Mucosa of rectum (tissue), 2 donors: Measurements from ENCODE around the gene PCDHB11.
"Not testable (repeated sequence)": the region's sequence is repeated elsewhere in the genome, so short reads cannot be mapped to it uniquely, and the experiment has no call there.

Experiments used
- H3K27ac ChIP-seq, 2 donors: one replicate each; pipeline ENCODE4 v1.7.0; 2013; ENCODE audit warnings: inconsistent platforms in 2 of 2, low read depth in 2 of 2, low read length in 2 of 2
- H3K27me3 ChIP-seq, 2 donors: one replicate each; pipeline ENCODE4 v1.7.0; 2013; ENCODE audit warnings: low read length in 2 of 2; ENCODE audit not compliant: control insufficient read depth in 2 of 2, insufficient read depth in 2 of 2
- H3K36me3 ChIP-seq, 2 donors: one replicate each; pipeline ENCODE4 v1.7.0; 2013; ENCODE audit warnings: low read length in 2 of 2; ENCODE audit not compliant: control insufficient read depth in 2 of 2, insufficient read depth in 2 of 2
- H3K4me1 ChIP-seq, 2 donors: one replicate each; pipeline ENCODE4 v1.7.0; 2013; ENCODE audit warnings: low read length in 2 of 2, mild to moderate bottlenecking in 1 of 2; ENCODE audit not compliant: control insufficient read depth in 2 of 2, insufficient read depth in 2 of 2
- H3K4me3 ChIP-seq, 2 donors: one replicate each; pipeline ENCODE4 v1.7.0; 2013; ENCODE audit warnings: low read length in 2 of 2
- H3K9ac ChIP-seq, 2 donors: one replicate each; pipeline ENCODE4 v1.7.0; 2013; ENCODE audit warnings: low read length in 2 of 2, low read depth in 1 of 2, mild to moderate bottlenecking in 1 of 2
- H3K9me3 ChIP-seq, 2 donors: one replicate each; pipeline ENCODE4 v1.7.0; 2013; ENCODE audit warnings: low read length in 2 of 2; ENCODE audit not compliant: control insufficient read depth in 2 of 2
- donor health status: healthy.
- donor health status: Normal muscosa, but diverticular disease.

Gene PCDHB11

GRCh38 chr5:141186897-141187512 lies 12.4 kb upstream of the PCDHB11 start, which contains the start of gene PCDHB9:
TSS of gene PCDHB9 (plus strand) at chr5:141187161. CDS start at chr5:141187319, 158 bp downstream.
- H3K4me3 ChIP-seq: peak within 1 kb of the TSS in 1 of 2 donors; percentile 45
- no peak within 1 kb of the TSS for H3K9ac ChIP-seq
- no peaks in the 10 kb centered on the region for H3K4me1 ChIP-seq
- H3K27me3 ChIP-seq: no peaks in the 10 kb centered on the region
- H3K27ac ChIP-seq: no peak within 1 kb of the TSS
- no peaks in the 10 kb centered on the region for H3K36me3 ChIP-seq
- peaks cover 0 to 3% of the 10 kb centered on the region in 2 donors for H3K9me3 ChIP-seq

DNA sequence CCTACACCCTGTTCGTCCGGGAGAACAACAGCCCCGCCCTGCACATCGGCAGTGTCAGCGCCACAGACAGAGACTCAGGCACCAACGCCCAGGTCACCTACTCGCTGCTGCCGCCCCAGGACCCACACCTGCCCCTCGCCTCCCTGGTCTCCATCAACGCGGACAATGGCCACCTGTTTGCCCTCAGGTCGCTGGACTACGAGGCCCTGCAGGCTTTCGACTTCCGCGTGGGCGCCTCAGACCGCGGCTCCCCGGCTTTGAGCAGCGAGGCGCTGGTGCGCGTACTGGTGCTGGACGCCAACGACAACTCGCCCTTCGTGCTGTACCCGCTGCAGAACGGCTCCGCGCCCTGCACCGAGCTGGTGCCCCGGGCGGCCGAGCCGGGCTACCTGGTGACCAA lies 10.7 kb upstream of the PCDHB11 start:
- not testable (repeated sequence) for H3K4me1 ChIP-seq, H3K4me3 ChIP-seq, H3K27me3 ChIP-seq, H3K9me3 ChIP-seq, H3K36me3 ChIP-seq, H3K9ac ChIP-seq, H3K27ac ChIP-seq

- H3K4me3 ChIP-seq, H3K9ac ChIP-seq, H3K27me3 ChIP-seq, H3K27ac ChIP-seq, H3K36me3 ChIP-seq, H3K4me1 ChIP-seq, H3K9me3 ChIP-seq: not testable (repeated sequence)
Observed at GRCh38 chr5:141189131-141189530, 10.3 kb upstream of the PCDHB11 start.

GRCh38 chr5:141192110-141192725 lies 7.2 kb upstream of the PCDHB11 start, which contains the start of gene PCDHB10:
TSS of gene PCDHB10 (plus strand) at chr5:141192353. CDS start at chr5:141192553, 200 bp downstream.
- Histone ChIP-seq H3K9me3 (peaks cover 2 to 6% of the 10 kb centered on the region in 2 donors), H3K9ac (no peak within 1 kb of the TSS), H3K4me1 (no peaks in the 10 kb centered on the region), H3K36me3 (no peaks in the 10 kb centered on the region), H3K4me3 (peak within 1 kb of the TSS in 1 of 2 donors; percentile 44), H3K27me3 (no peaks in the 10 kb centered on the region), H3K27ac (no peak within 1 kb of the TSS)

DNA sequence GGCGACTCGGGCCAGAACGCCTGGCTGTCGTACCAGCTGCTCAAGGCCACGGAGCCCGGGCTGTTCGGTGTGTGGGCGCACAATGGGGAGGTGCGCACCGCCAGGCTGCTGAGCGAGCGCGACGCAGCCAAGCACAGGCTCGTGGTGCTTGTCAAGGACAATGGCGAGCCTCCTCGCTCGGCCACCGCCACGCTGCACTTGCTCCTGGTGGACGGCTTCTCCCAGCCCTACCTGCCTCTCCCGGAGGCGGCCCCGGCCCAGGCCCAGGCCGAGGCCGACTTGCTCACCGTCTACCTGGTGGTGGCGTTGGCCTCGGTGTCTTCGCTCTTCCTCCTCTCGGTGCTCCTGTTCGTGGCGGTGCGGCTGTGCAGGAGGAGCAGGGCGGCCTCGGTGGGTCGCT lies 5.1 kb upstream of the PCDHB11 start:
- not testable (repeated sequence) for H3K27me3 ChIP-seq, H3K9me3 ChIP-seq, H3K9ac ChIP-seq

DNA sequence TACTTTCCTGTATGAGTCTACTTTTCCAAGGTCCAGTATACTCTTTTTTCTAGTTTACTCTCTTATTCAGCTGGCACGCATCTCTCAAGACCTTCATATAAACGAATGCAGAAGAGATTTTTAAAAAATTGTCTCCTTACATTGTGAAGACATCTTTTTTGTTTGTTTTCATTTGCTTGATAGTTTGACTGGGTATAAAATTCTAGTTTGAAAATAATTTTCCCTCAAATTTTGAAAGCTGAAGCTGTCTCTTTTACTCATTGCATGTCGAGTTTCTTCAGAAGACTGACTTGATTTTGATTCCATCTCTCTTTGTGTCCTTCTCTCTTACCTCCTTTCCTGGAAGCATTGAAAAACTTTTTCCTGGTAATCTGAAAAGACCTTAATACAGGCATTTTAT lies 3.1 kb upstream of the PCDHB11 start:
- no peaks in the 10 kb centered on the region for H3K36me3 ChIP-seq
- no peaks in the 10 kb centered on the region for H3K27me3 ChIP-seq
- no peak overlapping the region for H3K27ac ChIP-seq
- peaks cover 6 to 9% of the 10 kb centered on the region in 2 donors for H3K9me3 ChIP-seq
- H3K4me1 ChIP-seq: no peaks in the 10 kb centered on the region
- no peak overlapping the region for H3K4me3 ChIP-seq
- no peak overlapping the region for H3K9ac ChIP-seq

More for the DNA sequence above, 5.1 kb upstream of the PCDHB11 start:
- H3K4me1 ChIP-seq, H3K4me3 ChIP-seq, H3K27ac ChIP-seq, H3K36me3 ChIP-seq: not testable (repeated sequence)

DNA sequence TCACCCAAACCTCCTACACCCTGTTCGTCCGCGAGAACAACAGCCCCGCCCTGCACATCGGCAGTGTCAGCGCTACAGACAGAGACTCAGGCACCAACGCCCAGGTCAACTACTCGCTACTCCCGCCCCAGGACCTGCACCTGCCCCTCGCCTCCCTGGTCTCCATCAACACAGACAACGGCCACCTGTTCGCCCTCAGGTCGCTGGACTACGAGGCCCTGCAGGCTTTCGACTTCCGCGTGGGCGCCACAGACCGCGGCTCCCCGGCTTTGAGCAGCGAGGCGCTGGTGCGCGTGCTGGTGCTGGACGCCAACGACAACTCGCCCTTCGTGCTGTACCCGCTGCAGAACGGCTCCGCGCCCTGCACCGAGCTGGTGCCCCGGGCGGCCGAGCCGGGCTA lies 1.7 kb downstream of the PCDHB11 start:
- not testable (repeated sequence) for H3K4me3 ChIP-seq, H3K27me3 ChIP-seq, H3K27ac ChIP-seq, H3K4me1 ChIP-seq, H3K9me3 ChIP-seq, H3K36me3 ChIP-seq, H3K9ac ChIP-seq

DNA sequence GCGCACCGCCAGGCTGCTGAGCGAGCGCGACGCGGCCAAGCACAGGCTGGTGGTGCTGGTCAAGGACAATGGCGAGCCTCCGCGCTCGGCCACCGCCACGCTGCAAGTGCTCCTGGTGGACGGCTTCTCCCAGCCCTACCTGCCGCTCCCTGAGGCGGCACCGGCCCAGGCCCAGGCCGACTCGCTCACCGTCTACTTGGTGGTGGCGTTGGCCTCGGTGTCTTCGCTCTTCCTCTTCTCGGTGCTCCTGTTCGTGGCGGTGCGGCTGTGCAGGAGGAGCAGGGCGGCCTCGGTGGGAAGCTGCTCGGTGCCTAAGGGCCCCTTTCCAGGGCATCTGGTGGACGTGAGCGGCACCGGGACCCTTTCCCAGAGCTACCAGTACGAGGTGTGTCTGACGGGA lies 2.2 kb downstream of the PCDHB11 start:
- not testable (repeated sequence) for H3K4me1 ChIP-seq, H3K4me3 ChIP-seq, H3K36me3 ChIP-seq, H3K27me3 ChIP-seq, H3K9me3 ChIP-seq, H3K27ac ChIP-seq, H3K9ac ChIP-seq

GRCh38 chr5:141208478-141208877 lies 9.1 kb downstream of the PCDHB11 start, which contains the start of gene PCDHB12:
TSS of gene PCDHB12 (plus strand) at chr5:141208719. CDS start at chr5:141208908, 189 bp downstream.
- Histone ChIP-seq H3K9me3 (no peaks in the 10 kb centered on the region), H3K4me3 (no peak within 1 kb of the TSS), H3K27ac (no peak within 1 kb of the TSS), H3K27me3 (no peaks in the 10 kb centered on the region), H3K9ac (no peak within 1 kb of the TSS), H3K4me1 (no peaks in the 10 kb centered on the region), H3K36me3 (no peaks in the 10 kb centered on the region)

DNA sequence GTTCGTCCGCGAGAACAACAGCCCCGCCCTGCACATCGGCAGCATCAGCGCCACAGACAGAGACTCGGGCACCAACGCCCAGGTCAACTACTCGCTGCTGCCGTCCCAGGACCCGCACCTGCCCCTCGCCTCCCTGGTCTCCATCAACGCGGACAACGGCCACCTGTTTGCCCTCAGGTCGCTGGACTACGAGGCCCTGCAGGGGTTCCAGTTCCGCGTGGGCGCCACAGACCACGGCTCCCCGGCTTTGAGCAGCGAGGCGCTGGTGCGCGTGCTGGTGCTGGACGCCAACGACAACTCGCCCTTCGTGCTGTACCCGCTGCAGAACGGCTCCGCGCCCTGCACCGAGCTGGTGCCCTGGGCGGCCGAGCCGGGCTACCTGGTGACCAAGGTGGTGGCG lies 10.9 kb downstream of the PCDHB11 start:
- H3K9ac ChIP-seq, H3K27me3 ChIP-seq, H3K4me1 ChIP-seq, H3K27ac ChIP-seq, H3K36me3 ChIP-seq, H3K9me3 ChIP-seq, H3K4me3 ChIP-seq: not testable (repeated sequence)
